SK-N-MC (cell line): ENCODE results near the gene MTA2.

Source experiments
- EZH2 ChIP-seq: fragments of 200-600 bp; sonication (generic); IDR thresholded peaks from one replicate; pipeline ENCODE4 v1.6.1; 2017; ENCODE audit warnings: antibody characterized with exemption
- FOXP2 ChIP-seq: optimal IDR thresholded peaks from 2 replicates; pipeline ENCODE3; 2011; ENCODE audit warnings: mild to moderate bottlenecking, moderate library complexity; ENCODE audit not compliant: insufficient read depth; ENCODE audit errors: extremely low read length, control extremely low read depth
- POLR2AphosphoS5 ChIP-seq: IDR thresholded peaks from 2 replicates; pipeline ENCODE4 v1.6.1; 2012; ENCODE audit warnings: mild to moderate bottlenecking, low read depth, low read length, borderline replicate concordance

GRCh38 chr11:62545437-62546243, 56.0 kb downstream of the MTA2 start:
- no peak for TF ChIP-seq EZH2
- peak; percentile 81 for TF ChIP-seq POLR2AphosphoS5
- peak; percentile 79 for TF ChIP-seq FOXP2
